Measurements from ENCODE around the gene PKN1. TPM values are rescaled to one million over a fixed set of nuclear protein-coding genes. Genes with fewer than 3 reads are reported as not detected.

PKN1 gene
- total and polyA plus RNA-seq, 2 donors (not counting 1 experiment from before 2014, with no cell fraction given) = 114 to 171 TPM

DNA sequence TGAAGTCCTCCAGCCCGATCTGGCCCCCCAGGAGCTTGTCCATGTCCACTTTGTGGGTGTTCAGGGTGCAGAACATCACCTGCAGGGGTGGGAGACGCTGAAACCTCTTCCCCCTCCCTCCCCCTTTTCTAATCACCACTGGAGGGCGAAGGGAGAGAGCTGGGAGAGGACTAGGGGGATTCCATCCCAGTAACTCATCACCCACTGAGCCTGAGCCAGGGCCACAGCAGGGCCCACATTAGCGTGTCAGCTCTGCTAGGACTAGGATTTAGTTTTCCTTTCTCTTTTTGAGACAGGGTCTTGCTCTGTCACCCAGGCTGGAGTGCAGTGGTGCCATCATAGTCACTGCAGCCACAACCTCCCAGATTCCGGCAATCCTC is 47.6 kb downstream of the PKN1 start:
- Histone ChIP-seq H3K4me2 (replicated peaks; ENCODE audit: low read depth, low read length, poor library complexity, severe bottlenecking) (no peak overlapping the region), H4K20me1 (ENCODE audit: control insufficient read depth, insufficient read depth, low read length, poor library complexity, severe bottlenecking) (no peaks in the 10 kb centered on the region), H3K79me2 (ENCODE audit: control insufficient read depth, insufficient read depth, low read length) (no peaks in the 10 kb centered on the region), H2AFZ (ENCODE audit: insufficient read depth, low read depth, low read length, poor library complexity, severe bottlenecking) (no peak overlapping the region), H3K9me3 (ENCODE audit: control extremely low read depth in 1 of 3, control insufficient read depth in 2 of 3, insufficient read depth in 1 of 3, low read length in 2 of 3) (no peaks in the 10 kb centered on the region), H3K27me3 (replicated peaks in 1 of 4; ENCODE audit: control extremely low read depth in 1 of 4, control insufficient read depth in 3 of 4, insufficient read depth in 4 of 4, low read length in 3 of 4) (peaks cover 0 to 5% (median 0%) of the 10 kb centered on the region in 4 experiments), H3K4me1 (ENCODE audit: control insufficient read depth in 2 of 2, insufficient read depth in 2 of 2, low read length in 2 of 2) (peaks cover 6 to 9% of the 10 kb centered on the region in 2 donors), H3K27ac (ENCODE audit: low read length in 2 of 2) (no peak overlapping the region), H3K36me3 (replicated peaks in 1 of 2; ENCODE audit: control extremely low read depth in 1 of 2, control insufficient read depth in 1 of 2, extremely low read depth in 1 of 2, insufficient read depth in 2 of 2, low read length in 1 of 2) (no peaks in the 10 kb centered on the region), H3K4me3 (ENCODE audit: control extremely low read depth in 1 of 5, extremely low read depth in 1 of 5, insufficient read depth in 1 of 5, low read depth in 2 of 5, low read length in 4 of 5) (no peak overlapping the region), H3K9ac (ENCODE audit: low read length) (no peak overlapping the region)
- H3K27ac Mint-ChIP-seq = no peak overlapping the region
- no peak for TF ChIP-seq EZH2 (IDR thresholded peaks at IDR 0.05; ENCODE audit: borderline replicate concordance, insufficient read depth, low read depth, low read length, poor library complexity, severe bottlenecking)
- TF ChIP-seq, protein P1, sequence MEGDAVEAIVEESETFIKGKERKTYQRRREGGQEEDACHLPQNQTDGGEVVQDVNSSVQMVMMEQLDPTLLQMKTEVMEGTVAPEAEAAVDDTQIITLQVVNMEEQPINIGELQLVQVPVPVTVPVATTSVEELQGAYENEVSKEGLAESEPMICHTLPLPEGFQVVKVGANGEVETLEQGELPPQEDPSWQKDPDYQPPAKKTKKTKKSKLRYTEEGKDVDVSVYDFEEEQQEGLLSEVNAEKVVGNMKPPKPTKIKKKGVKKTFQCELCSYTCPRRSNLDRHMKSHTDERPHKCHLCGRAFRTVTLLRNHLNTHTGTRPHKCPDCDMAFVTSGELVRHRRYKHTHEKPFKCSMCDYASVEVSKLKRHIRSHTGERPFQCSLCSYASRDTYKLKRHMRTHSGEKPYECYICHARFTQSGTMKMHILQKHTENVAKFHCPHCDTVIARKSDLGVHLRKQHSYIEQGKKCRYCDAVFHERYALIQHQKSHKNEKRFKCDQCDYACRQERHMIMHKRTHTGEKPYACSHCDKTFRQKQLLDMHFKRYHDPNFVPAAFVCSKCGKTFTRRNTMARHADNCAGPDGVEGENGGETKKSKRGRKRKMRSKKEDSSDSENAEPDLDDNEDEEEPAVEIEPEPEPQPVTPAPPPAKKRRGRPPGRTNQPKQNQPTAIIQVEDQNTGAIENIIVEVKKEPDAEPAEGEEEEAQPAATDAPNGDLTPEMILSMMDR (IDR thresholded peaks at IDR 0.05) = no peak
- ChIA-PET POLR2A (interaction anchor here (0.9 kb wide), 1 partner anchor 344 kb away, joined by 3 read pairs; the partner anchor contains the start of gene ASF1B), CTCF (interaction anchor here (0.8 to 3.0 kb wide), 15 partner anchors 14 to 407 kb away, joined by 3 to 15 read pairs (median 4); partner anchors contain the start of gene ASF1B)
- H3K4me3 Mint-ChIP-seq = no peak overlapping the region
- WGBS (ENCODE audit: insufficient coverage) = 90% methylated on average over 1 of the region's 5 CpGs
- no peaks in the 10 kb centered on the region for H3K9me3 Mint-ChIP-seq (ENCODE audit: insufficient read depth)
- no peak for DNase-seq
- no peak for ATAC-seq (ENCODE audit: low read depth)
- H3K4me1 Mint-ChIP-seq = peaks cover 5% of the 10 kb centered on the region
- peaks cover 9% of the 10 kb centered on the region for H3K27me3 Mint-ChIP-seq
- intact Hi-C loops (cut with micrococcal nuclease) = no loop called here

DNA sequence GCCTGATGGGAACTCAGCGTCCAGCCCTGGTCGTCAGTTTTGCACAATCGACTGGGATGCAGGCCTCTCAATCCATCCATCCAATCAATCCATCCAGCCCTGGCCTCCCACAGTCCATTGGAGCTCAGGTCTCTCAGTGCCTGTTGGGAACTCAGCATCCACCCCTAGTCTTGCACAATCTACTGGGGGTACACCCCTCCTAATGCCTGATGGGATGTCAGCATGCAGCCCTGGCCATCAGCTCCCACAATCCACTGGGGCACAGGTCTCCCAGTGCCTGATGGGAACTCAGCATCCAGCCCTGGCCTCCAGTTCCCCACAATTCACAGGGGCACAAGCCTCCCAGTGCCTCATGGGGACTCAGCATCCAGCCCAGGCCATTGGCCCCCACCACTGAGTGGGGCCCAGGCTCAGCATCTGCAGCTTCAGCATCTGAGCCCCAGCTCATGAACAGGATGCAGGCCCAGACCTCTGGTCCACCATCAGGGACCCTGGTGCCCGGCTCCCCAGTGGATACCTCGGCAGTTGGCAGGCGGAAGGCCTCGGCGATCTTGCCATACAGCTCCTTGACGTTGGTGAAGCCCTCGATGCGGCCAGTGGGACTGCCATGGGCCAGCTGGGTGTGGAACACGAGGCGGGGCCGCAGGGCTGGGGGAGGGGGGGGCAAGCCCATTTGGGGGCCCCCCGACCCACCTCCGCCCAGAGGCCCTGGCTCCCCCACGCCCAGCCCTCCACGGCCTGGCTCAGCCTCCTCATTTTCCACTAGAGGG is 49.3 kb downstream of the PKN1 start:
- ChIA-PET CTCF (interaction anchor here (0.8 kb wide), 1 partner anchor 10 kb away, joined by 4 read pairs; no protein-coding TSS in a partner anchor), POLR2A (no interaction called here)
- TF ChIP-seq, protein P1 (IDR thresholded peaks at IDR 0.05) = no peak
- no peak for TF ChIP-seq EZH2 (IDR thresholded peaks at IDR 0.05; ENCODE audit: borderline replicate concordance, insufficient read depth, low read depth, low read length, poor library complexity, severe bottlenecking)
- 98% methylated on average over 9 of the region's 18 CpGs for WGBS (ENCODE audit: insufficient coverage)
- Histone ChIP-seq H3K4me2 (replicated peaks; ENCODE audit: low read depth, low read length, poor library complexity, severe bottlenecking) (no peak overlapping the region), H3K79me2 (ENCODE audit: control insufficient read depth, insufficient read depth, low read length) (no peaks in the 10 kb centered on the region), H3K9me3 (ENCODE audit: control extremely low read depth in 1 of 3, control insufficient read depth in 2 of 3, insufficient read depth in 1 of 3, low read length in 2 of 3) (no peaks in the 10 kb centered on the region), H2AFZ (ENCODE audit: insufficient read depth, low read depth, low read length, poor library complexity, severe bottlenecking) (no peak overlapping the region), H3K36me3 (replicated peaks in 1 of 2; ENCODE audit: control extremely low read depth in 1 of 2, control insufficient read depth in 1 of 2, extremely low read depth in 1 of 2, insufficient read depth in 2 of 2, low read length in 1 of 2) (no peaks in the 10 kb centered on the region), H3K9ac (ENCODE audit: low read length) (no peak overlapping the region), H3K27me3 (replicated peaks in 1 of 4; ENCODE audit: control extremely low read depth in 1 of 4, control insufficient read depth in 3 of 4, insufficient read depth in 4 of 4, low read length in 3 of 4) (no peaks in the 10 kb centered on the region), H3K27ac (ENCODE audit: low read length in 2 of 2) (no peak overlapping the region), H3K4me3 (ENCODE audit: control extremely low read depth in 1 of 5, extremely low read depth in 1 of 5, insufficient read depth in 1 of 5, low read depth in 2 of 5, low read length in 4 of 5) (no peak overlapping the region), H4K20me1 (ENCODE audit: control insufficient read depth, insufficient read depth, low read length, poor library complexity, severe bottlenecking) (no peaks in the 10 kb centered on the region), H3K4me1 (ENCODE audit: control insufficient read depth in 2 of 2, insufficient read depth in 2 of 2, low read length in 2 of 2) (peaks cover 6 to 9% of the 10 kb centered on the region in 2 donors)
- Mint-ChIP-seq H3K4me3 (no peak overlapping the region), H3K9me3 (ENCODE audit: insufficient read depth) (no peaks in the 10 kb centered on the region), H3K27ac (no peak overlapping the region), H3K4me1 (no peaks in the 10 kb centered on the region), H3K27me3 (no peaks in the 10 kb centered on the region)
- intact Hi-C loops (cut with micrococcal nuclease) = no loop called here
- ATAC-seq (ENCODE audit: low read depth) (no peak), DNase-seq (no peak)

All from B cell (primary cell).